GM19043 (cell line): ENCODE measurements around the gene NTRK1.

Experiments used
- ATAC-seq: cut with Tn5 transposase; IDR thresholded peaks from one replicate; pipeline ENCODE4 v1.9.1; 2021; ENCODE audit warnings: low read depth; ENCODE audit not compliant: unreplicated experiment

NTRK1 gene

GRCh38 chr1:156877433-156878170, 16.9 kb downstream of the NTRK1 start:
- no peak for ATAC-seq

GRCh38 chr1:156879876-156880275, 19.2 kb downstream of the NTRK1 start:
- no peak for ATAC-seq

GRCh38 chr1:156880473-156880872, 19.8 kb downstream of the NTRK1 start:
- no peak for ATAC-seq

- no peak for ATAC-seq
These were observed 20.4 kb downstream of the NTRK1 start for GRCh38 chr1:156881101-156881500.

- no peak for ATAC-seq
These were observed 21.0 kb downstream of the NTRK1 start for GRCh38 chr1:156881663-156882062.

GRCh38 chr1:156882543-156882942, 21.9 kb downstream of the NTRK1 start:
- ATAC-seq = no peak

GRCh38 chr1:156883919-156884318, 23.3 kb downstream of the NTRK1 start:
- ATAC-seq = no peak

DNA sequence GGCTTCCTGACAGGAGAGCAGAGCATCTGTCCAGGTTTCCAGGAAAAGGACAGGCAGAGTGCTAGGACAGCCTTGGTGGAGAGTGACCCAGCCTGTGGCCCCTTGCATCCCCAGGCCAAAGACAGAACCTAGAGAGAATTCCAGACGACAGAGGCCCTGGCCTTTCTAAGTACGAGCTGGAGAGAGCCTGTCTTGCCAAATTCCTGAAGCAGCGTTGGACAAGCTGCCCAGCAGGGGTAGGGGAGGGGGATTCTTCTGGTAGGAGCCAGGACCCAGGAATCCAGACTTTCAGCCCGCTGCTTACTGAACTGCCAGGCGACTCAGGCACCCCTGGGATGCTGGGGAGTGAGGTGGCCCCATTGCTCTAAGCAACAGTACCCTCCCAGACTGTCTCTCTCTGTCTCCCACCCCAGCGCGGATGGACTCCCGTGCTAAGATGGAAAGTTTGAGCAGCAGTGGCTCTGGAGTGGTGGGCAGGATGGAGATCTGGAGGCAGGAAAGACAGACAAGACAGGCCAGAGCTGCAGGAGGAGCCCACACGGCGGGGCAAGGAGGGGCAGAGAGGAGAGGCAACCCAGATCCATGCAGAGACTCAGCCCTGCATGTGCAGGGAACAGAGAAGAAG, 24.0 kb downstream of the NTRK1 start:
- ATAC-seq = no peak

- no peak for ATAC-seq
These were observed 24.6 kb downstream of the NTRK1 start for GRCh38 chr1:156885314-156885713.

GRCh38 chr1:156885880-156886355, 25.3 kb downstream of the NTRK1 start:
- no peak for ATAC-seq

- ATAC-seq = no peak
These were observed 26.1 kb downstream of the NTRK1 start for GRCh38 chr1:156886583-156887281.

GRCh38 chr1:156887317-156887716, 26.7 kb downstream of the NTRK1 start:
- no peak for ATAC-seq

GRCh38 chr1:156887734-156888133, 27.1 kb downstream of the NTRK1 start:
- no peak for ATAC-seq

DNA sequence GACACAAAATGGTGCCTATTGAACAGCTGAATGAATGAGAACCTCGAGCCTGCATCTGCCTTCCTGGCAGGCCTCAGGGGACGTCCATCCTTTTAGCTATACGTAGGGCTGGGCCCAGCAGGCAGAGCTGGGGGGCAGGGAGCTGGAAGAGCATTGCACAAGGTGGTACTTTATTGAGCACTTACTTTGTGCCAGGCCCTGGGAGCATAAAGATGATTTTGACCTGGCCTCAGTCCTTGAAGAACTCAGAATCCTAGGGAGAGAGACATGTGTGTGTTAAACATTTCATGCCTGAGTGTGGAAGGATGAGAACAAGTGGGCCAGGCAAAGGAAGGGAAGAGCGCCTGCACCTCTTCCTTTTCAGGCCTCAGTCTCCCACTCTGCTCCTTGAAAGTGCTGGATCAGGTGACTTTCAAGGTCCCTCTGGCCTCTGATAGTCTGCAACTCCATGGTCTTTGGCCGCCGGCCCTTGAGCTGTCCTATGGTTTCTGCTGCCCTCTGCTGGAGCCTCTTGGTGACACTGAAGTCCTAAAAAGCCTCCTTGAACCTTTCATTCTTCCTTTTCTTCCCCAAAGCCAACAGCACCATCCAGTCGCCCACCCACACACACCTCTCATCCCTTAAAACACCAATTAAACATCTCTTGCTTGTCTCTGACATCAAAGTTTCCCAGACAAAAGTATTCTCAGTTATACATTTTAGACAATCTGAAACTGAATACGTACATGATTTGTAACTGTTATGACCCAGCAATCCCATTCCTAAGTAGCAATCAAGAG, 29.3 kb downstream of the NTRK1 start:
- ATAC-seq = no peak

- peak; percentile 81 for ATAC-seq
These were observed 31.8 kb downstream of the NTRK1 start for GRCh38 chr1:156892190-156893047.

DNA sequence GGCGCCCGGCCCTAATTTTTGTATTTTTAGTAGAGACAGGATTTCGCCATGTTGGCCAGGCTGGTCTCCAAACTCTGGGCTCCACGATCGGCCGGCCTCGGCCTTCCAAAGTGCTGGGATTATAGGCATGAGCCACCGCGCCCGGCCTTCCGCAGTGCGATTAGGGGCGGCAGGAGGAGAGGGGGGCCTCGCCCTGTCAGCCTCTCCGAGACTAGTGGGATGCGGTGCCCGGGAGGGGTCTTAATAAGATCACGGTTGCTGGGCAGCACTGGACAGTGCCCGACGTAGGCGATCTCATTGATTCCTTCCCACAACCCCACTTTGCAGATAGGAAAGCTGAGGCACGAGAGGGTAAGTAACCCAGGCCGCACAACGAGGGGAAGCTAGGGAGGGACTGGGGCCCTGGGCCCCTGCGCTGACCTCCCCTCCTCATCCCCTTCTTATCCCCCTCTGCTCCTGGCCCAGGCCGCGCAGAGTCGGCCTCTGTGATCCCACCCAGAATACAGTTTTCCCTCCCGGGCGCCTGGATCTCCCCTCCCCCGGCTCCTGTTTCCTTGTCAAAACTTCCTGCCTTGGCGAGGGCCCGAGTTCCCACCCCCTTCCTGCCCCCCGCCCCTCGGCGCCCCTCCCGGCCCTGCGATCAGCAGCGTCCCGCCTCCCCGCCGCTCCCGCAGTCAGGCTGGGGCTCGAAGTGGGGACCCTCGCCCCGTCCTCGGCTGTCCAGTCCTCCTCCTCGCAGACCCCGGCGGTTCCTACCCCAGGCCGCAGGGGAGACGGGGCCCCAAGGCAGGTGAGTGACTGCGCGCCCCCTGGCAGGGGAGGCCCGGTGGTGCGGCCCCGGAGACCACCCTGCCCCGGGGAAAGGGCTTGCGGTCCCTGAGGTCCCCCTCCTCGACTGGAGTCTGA, 32.6 kb downstream of the NTRK1 start, which contains the start of gene PEAR1:
TSS of gene PEAR1 (plus strand) at position 671 of the 906 bp plus-strand sequence. CDS start 10,209 bp downstream, outside the sequence.
- ATAC-seq = no peak

GRCh38 chr1:156894001-156894400, 33.3 kb downstream of the NTRK1 start:
- ATAC-seq = no peak

- ATAC-seq = no peak
These were observed 34.2 kb downstream of the NTRK1 start for GRCh38 chr1:156894711-156895454.
